Measurements from ENCODE around the gene LDLRAD4. TPM values are rescaled to one million over a fixed set of nuclear protein-coding genes. Genes with fewer than 3 reads are reported as not detected.

LDLRAD4 gene
- total and polyA plus RNA-seq, 2 donors (not counting 1 experiment from before 2014, with no cell fraction given), result 13.9 to 35.7 TPM

DNA sequence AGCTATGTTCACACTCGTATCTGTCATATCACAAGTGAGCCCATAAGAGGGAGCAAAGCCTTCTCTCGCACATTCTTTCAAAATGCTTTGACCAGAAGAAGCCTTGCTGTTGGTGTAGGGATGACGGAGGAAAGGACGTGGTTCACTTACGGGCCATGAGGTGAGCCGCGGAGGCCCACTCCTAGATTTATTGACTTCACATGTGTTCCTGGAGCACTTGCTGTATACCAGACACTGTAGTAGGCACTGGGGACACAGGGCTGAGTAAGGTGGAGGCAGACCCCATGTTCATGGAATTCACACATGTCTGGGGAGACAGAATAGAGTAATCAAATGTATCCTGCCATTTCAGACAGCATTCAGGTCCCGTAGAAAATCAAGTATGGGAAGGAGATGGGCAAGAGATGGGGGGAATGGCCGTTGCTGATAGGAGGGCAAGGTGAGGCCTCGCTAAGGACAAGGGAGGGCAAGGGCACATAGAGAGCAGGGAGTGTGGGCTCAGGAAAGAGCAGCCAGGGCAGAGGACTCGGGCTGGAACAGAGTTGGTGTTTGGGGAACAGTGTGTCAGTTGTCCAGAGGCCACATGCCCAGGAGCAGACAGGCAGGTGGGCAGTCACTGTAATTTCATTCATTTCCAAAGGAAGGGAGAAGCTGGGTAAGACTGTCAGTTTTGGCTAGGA lies 182.2 kb downstream of the LDLRAD4 start:
- Histone ChIP-seq H3K9me3 (ENCODE audit: control extremely low read depth in 1 of 3, control insufficient read depth in 2 of 3, insufficient read depth in 1 of 3, low read length in 2 of 3) (no peaks in the 10 kb centered on the region), H3K27ac (ENCODE audit: low read length in 2 of 2) (no peak overlapping the region), H2AFZ (ENCODE audit: insufficient read depth, low read depth, low read length, poor library complexity, severe bottlenecking) (no peak overlapping the region), H3K4me2 (replicated peaks; ENCODE audit: low read depth, low read length, poor library complexity, severe bottlenecking) (no peak overlapping the region), H3K4me3 (ENCODE audit: control extremely low read depth in 1 of 5, extremely low read depth in 1 of 5, insufficient read depth in 1 of 5, low read depth in 2 of 5, low read length in 4 of 5) (no peak overlapping the region), H3K9ac (ENCODE audit: low read length) (no peak overlapping the region), H3K79me2 (ENCODE audit: control insufficient read depth, insufficient read depth, low read length) (no peaks in the 10 kb centered on the region), H3K4me1 (ENCODE audit: control insufficient read depth in 2 of 2, insufficient read depth in 2 of 2, low read length in 2 of 2) (no peaks in the 10 kb centered on the region), H3K36me3 (replicated peaks in 1 of 2; ENCODE audit: control extremely low read depth in 1 of 2, control insufficient read depth in 1 of 2, extremely low read depth in 1 of 2, insufficient read depth in 2 of 2, low read length in 1 of 2) (no peaks in the 10 kb centered on the region), H3K27me3 (replicated peaks in 1 of 4; ENCODE audit: control extremely low read depth in 1 of 4, control insufficient read depth in 3 of 4, insufficient read depth in 4 of 4, low read length in 3 of 4) (no peaks in the 10 kb centered on the region), H4K20me1 (ENCODE audit: control insufficient read depth, insufficient read depth, low read length, poor library complexity, severe bottlenecking) (no peaks in the 10 kb centered on the region)
- CTCF ChIA-PET, result no interaction called here
- Mint-ChIP-seq H3K27ac (no peak overlapping the region), H3K27me3 (peaks cover 3% of the 10 kb centered on the region), H3K4me3 (no peak overlapping the region), H3K9me3 (ENCODE audit: insufficient read depth) (no peaks in the 10 kb centered on the region), H3K4me1 (no peaks in the 10 kb centered on the region)
- TF ChIP-seq EZH2 (IDR thresholded peaks at IDR 0.05; ENCODE audit: borderline replicate concordance, insufficient read depth, low read depth, low read length, poor library complexity, severe bottlenecking), result no peak
- TF ChIP-seq, protein P1, sequence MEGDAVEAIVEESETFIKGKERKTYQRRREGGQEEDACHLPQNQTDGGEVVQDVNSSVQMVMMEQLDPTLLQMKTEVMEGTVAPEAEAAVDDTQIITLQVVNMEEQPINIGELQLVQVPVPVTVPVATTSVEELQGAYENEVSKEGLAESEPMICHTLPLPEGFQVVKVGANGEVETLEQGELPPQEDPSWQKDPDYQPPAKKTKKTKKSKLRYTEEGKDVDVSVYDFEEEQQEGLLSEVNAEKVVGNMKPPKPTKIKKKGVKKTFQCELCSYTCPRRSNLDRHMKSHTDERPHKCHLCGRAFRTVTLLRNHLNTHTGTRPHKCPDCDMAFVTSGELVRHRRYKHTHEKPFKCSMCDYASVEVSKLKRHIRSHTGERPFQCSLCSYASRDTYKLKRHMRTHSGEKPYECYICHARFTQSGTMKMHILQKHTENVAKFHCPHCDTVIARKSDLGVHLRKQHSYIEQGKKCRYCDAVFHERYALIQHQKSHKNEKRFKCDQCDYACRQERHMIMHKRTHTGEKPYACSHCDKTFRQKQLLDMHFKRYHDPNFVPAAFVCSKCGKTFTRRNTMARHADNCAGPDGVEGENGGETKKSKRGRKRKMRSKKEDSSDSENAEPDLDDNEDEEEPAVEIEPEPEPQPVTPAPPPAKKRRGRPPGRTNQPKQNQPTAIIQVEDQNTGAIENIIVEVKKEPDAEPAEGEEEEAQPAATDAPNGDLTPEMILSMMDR (IDR thresholded peaks at IDR 0.05), result no peak
- ATAC-seq (ENCODE audit: low read depth), result no peak
- DNase-seq, result no peak
- POLR2A ChIA-PET, result interaction anchor here (0.7 kb wide), 1 partner anchor 58 kb away, joined by 7 read pairs; no protein-coding TSS in a partner anchor
- intact Hi-C loops (cut with micrococcal nuclease), result no loop called here
- WGBS (ENCODE audit: insufficient coverage), result 100% methylated on average over 6 of the region's 11 CpGs

DNA sequence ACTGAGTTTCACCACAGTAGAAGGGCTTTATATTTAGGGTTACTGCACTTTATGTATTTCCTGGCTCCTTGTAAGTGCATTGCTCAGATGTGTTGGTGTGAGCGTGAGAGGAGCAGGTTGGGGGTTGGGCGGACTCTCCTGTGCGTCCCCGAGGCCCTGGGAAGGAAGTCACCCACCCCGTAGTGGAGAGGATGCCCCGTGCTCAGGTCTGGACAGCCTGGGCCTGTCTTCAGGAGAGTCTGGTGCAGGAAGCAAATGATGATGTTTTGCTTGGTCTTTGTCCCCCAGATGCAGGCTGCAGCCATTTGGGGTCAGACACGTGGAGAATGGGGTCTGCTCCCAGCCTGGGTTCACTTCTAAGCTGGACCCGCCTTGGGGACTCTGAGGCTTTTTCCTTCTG lies 182.8 kb downstream of the LDLRAD4 start:
- Mint-ChIP-seq H3K9me3 (ENCODE audit: insufficient read depth) (no peaks in the 10 kb centered on the region), H3K4me1 (no peaks in the 10 kb centered on the region), H3K27ac (no peak overlapping the region), H3K4me3 (no peak overlapping the region), H3K27me3 (peaks cover 3% of the 10 kb centered on the region)
- POLR2A ChIA-PET, result interaction anchor here (0.7 kb wide), 1 partner anchor 57 kb away, joined by 7 read pairs; no protein-coding TSS in a partner anchor
- Histone ChIP-seq H3K9ac (ENCODE audit: low read length) (no peak overlapping the region), H3K4me2 (replicated peaks; ENCODE audit: low read depth, low read length, poor library complexity, severe bottlenecking) (no peak overlapping the region), H3K27me3 (replicated peaks in 1 of 4; ENCODE audit: control extremely low read depth in 1 of 4, control insufficient read depth in 3 of 4, insufficient read depth in 4 of 4, low read length in 3 of 4) (no peaks in the 10 kb centered on the region), H2AFZ (ENCODE audit: insufficient read depth, low read depth, low read length, poor library complexity, severe bottlenecking) (no peak overlapping the region), H3K27ac (ENCODE audit: low read length in 2 of 2) (no peak overlapping the region), H3K9me3 (ENCODE audit: control extremely low read depth in 1 of 3, control insufficient read depth in 2 of 3, insufficient read depth in 1 of 3, low read length in 2 of 3) (no peaks in the 10 kb centered on the region), H3K79me2 (ENCODE audit: control insufficient read depth, insufficient read depth, low read length) (no peaks in the 10 kb centered on the region), H3K4me1 (ENCODE audit: control insufficient read depth in 2 of 2, insufficient read depth in 2 of 2, low read length in 2 of 2) (no peaks in the 10 kb centered on the region), H3K4me3 (ENCODE audit: control extremely low read depth in 1 of 5, extremely low read depth in 1 of 5, insufficient read depth in 1 of 5, low read depth in 2 of 5, low read length in 4 of 5) (no peak overlapping the region), H3K36me3 (replicated peaks in 1 of 2; ENCODE audit: control extremely low read depth in 1 of 2, control insufficient read depth in 1 of 2, extremely low read depth in 1 of 2, insufficient read depth in 2 of 2, low read length in 1 of 2) (no peaks in the 10 kb centered on the region), H4K20me1 (ENCODE audit: control insufficient read depth, insufficient read depth, low read length, poor library complexity, severe bottlenecking) (no peaks in the 10 kb centered on the region)
- intact Hi-C loops (cut with micrococcal nuclease), result no loop called here
- WGBS (ENCODE audit: insufficient coverage), result 53% methylated on average over 8 of the region's 8 CpGs
- no peak for DNase-seq
- ATAC-seq (ENCODE audit: low read depth), result no peak
- TF ChIP-seq, protein P1 (IDR thresholded peaks at IDR 0.05), result no peak
- TF ChIP-seq EZH2 (IDR thresholded peaks at IDR 0.05; ENCODE audit: borderline replicate concordance, insufficient read depth, low read depth, low read length, poor library complexity, severe bottlenecking), result no peak
- CTCF ChIA-PET, result no interaction called here
